Measurements from ENCODE around the gene GSTT4.
"Not testable (repeated sequence)": the region's sequence is repeated elsewhere in the genome, so short reads cannot be mapped to it uniquely, and the experiment has no call there.

DNA sequence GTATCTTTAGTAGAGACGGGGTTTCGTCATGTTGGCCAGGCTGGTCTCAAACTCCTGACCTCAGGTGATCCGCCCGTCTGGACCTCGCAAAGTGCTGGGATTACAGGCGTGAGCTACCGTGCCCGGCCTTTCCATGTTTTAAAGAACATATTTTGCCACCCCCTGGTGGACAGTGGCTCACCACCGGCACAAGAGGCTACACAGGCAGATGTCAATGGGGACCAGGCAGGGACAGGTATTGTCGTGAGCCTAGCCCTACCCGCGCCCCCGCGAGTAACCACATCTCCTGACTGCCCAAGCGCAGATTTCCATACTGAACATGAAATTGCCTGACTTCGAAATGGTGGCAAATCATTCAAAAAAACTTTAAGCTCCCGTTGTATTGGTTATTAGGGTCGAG, 39.2 kb downstream of the GSTT4 start:
- not testable (repeated sequence) for TF ChIP-seq CTCF, CEBPB (IDR thresholded peaks at IDR 0.05)

All from A549 (cell line).